HepG2 (cell line): ENCODE measurements around the gene PIGC. TPM values are rescaled to one million over a fixed set of nuclear protein-coding genes. Genes with fewer than 3 reads are reported as not detected.

Experiments
- CBX5 ChIP-seq: sonication (generic); formaldehyde crosslinking; IDR thresholded peaks from 2 replicates; pipeline ENCODE4 v1.4.0; 2020; ENCODE audit warnings: missing genetic modification reagents, borderline replicate concordance
- CC2D1A ChIP-seq: sonication (generic); formaldehyde crosslinking; IDR thresholded peaks from 2 replicates; pipeline ENCODE4 v1.8.1; 2023; ENCODE audit warnings: mild to moderate bottlenecking, missing genetic modification reagents
- CTCF ChIP-seq: sonication (generic); formaldehyde crosslinking; IDR thresholded peaks from 2 replicates; pipeline ENCODE4 v1.5.0; 2020; ENCODE audit warnings: mild to moderate bottlenecking, missing genetic modification reagents, moderate library complexity
- JDP2 ChIP-seq: sonication (generic); formaldehyde crosslinking; IDR thresholded peaks from 2 replicates; pipeline ENCODE4 v1.8.1; 2022; ENCODE audit warnings: missing genetic modification reagents, borderline replicate concordance
- KDM5B ChIP-seq: sonication (generic); formaldehyde crosslinking; IDR thresholded peaks from 2 replicates; pipeline ENCODE4 v1.4.0; 2020; ENCODE audit warnings: missing genetic modification reagents, mild to moderate bottlenecking, borderline replicate concordance
- MYPOP ChIP-seq: sonication (generic); formaldehyde crosslinking; IDR thresholded peaks from 2 replicates; pipeline ENCODE4 v1.8.1; 2023; ENCODE audit warnings: mild to moderate bottlenecking, moderate library complexity, missing genetic modification reagents
- PAX8 ChIP-seq: sonication (generic); formaldehyde crosslinking; IDR thresholded peaks from 2 replicates; pipeline ENCODE4 v1.8.0; 2022; ENCODE audit warnings: mild to moderate bottlenecking, missing genetic modification reagents, borderline replicate concordance
- SMAD3 ChIP-seq: sonication (generic); formaldehyde crosslinking; IDR thresholded peaks from 2 replicates; pipeline ENCODE4 v1.4.0; 2020; ENCODE audit warnings: missing genetic modification reagents
- SMARCC2 ChIP-seq: fragments of 450-650 bp; IDR thresholded peaks from 2 replicates; pipeline ENCODE4 v1.6.1; 2017; ENCODE audit warnings: antibody characterized with exemption, mild to moderate bottlenecking
- SP5 ChIP-seq: IDR thresholded peaks from 2 replicates; pipeline ENCODE4 v1.6.1; 2016; ENCODE audit warnings: low read depth, borderline replicate concordance
- SUZ12 ChIP-seq: fragments of 150-350 bp; IDR thresholded peaks from 2 replicates; pipeline ENCODE4 v1.6.1; 2014; ENCODE audit warnings: low read depth, low read length
- TEF ChIP-seq: sonication (generic); formaldehyde crosslinking; IDR thresholded peaks from 2 replicates; pipeline ENCODE4 v1.5.0; 2020; ENCODE audit warnings: missing genetic modification reagents
- TOE1 ChIP-seq: sonication (generic); formaldehyde crosslinking; IDR thresholded peaks from 2 replicates; pipeline ENCODE4 v1.4.0; 2020; ENCODE audit warnings: mild to moderate bottlenecking, missing genetic modification reagents
- ZKSCAN5 ChIP-seq: sonication (generic); formaldehyde crosslinking; IDR thresholded peaks from 2 replicates; pipeline ENCODE4 v1.5.1; 2020; ENCODE audit warnings: mild to moderate bottlenecking, missing genetic modification reagents
- ZNF101 ChIP-seq: sonication (generic); formaldehyde crosslinking; IDR thresholded peaks from 2 replicates; pipeline ENCODE4 v1.4.0; 2020; ENCODE audit warnings: mild to moderate bottlenecking, low read depth, missing genetic modification reagents, borderline replicate concordance
- ZNF264 ChIP-seq: sonication (generic); formaldehyde crosslinking; IDR thresholded peaks from 2 replicates; pipeline ENCODE4 v1.4.0; 2020; ENCODE audit warnings: missing genetic modification reagents
- ZNF33A ChIP-seq: sonication (generic); formaldehyde crosslinking; IDR thresholded peaks from 2 replicates; pipeline ENCODE4 v1.5.1; 2020; ENCODE audit warnings: missing genetic modification reagents, mild to moderate bottlenecking, moderate library complexity, borderline replicate concordance
- ZNF367 ChIP-seq: sonication (generic); formaldehyde crosslinking; IDR thresholded peaks from 2 replicates; pipeline ENCODE4 v1.4.0; 2020; ENCODE audit warnings: missing genetic modification reagents, borderline replicate concordance
- ZNF441 ChIP-seq: sonication (generic); formaldehyde crosslinking; IDR thresholded peaks from 2 replicates; pipeline ENCODE4 v1.7.0; 2021; ENCODE audit warnings: missing genetic modification reagents, borderline replicate concordance
- ZNF546 ChIP-seq: sonication (generic); formaldehyde crosslinking; conservative IDR thresholded peaks from 2 replicates; pipeline ENCODE4 v1.8.1; 2023; ENCODE audit warnings: mild to moderate bottlenecking, missing genetic modification reagents
- ZNF576 ChIP-seq: sonication (generic); formaldehyde crosslinking; IDR thresholded peaks from 2 replicates; pipeline ENCODE4 v1.4.0; 2020; ENCODE audit warnings: mild to moderate bottlenecking, missing genetic modification reagents
- ZNF616 ChIP-seq: sonication (generic); formaldehyde crosslinking; IDR thresholded peaks from 2 replicates; pipeline ENCODE4 v1.5.0; 2020; ENCODE audit warnings: low read depth, mild to moderate bottlenecking, missing genetic modification reagents
- ZNF710 ChIP-seq: sonication (generic); formaldehyde crosslinking; IDR thresholded peaks from 2 replicates; pipeline ENCODE4 v1.5.0; 2020; ENCODE audit warnings: mild to moderate bottlenecking, missing genetic modification reagents, borderline replicate concordance
- ZSCAN21 ChIP-seq: sonication (generic); formaldehyde crosslinking; IDR thresholded peaks from 2 replicates; pipeline ENCODE4 v1.8.0; 2022; ENCODE audit warnings: mild to moderate bottlenecking, missing genetic modification reagents, moderate library complexity, borderline replicate concordance
- polyA plus RNA-seq, 8 experiments: library from polyadenylated mRNA; depleted of rRNA in 3 of 8; stranded (reverse) in 7 of 8; unstranded in 1 of 8; fragments of >200 nt; fragmentation: Illumina TruSeq in 4 of 8; extraction: Trizol in 4 of 8; gene quantifications; 2 replicates each; pipeline versions ENCODE4 v1.2.1 to v1.2.3, GENCODE V29; 2011 to 2016; ENCODE audit warnings: low read depth in 4 of 8, missing spikeins in 1 of 8, mixed read lengths in 1 of 8; ENCODE audit not compliant: insufficient read depth in 1 of 8
- total RNA-seq, 5 experiments: library from RNA; depleted of rRNA; stranded (reverse); fragments of >200 nt; fragmentation: Illumina TruSeq; extraction: Trizol; gene quantifications; 2 replicates each; pipeline ENCODE4 v1.2.3, GENCODE V29; 2016; ENCODE audit warnings: low read depth in 1 of 5

Gene PIGC
- total and polyA plus RNA-seq, 2 of the 13 experiments (the other 11 are each of a cell fraction or from before 2014, with no cell fraction given), result 26.7 to 29.5 TPM

GRCh38 chr1:172443666-172444453, at the start of gene PIGC (continued):
- TF ChIP-seq SUZ12 (no peak), KDM5B (peak; percentile 70; the same call in 1 of the 2 replicates), PAX8 (CRISPR knock-in tag) (no peak), ZNF101 (CRISPR knock-in tag) (no peak), ZNF441 (CRISPR knock-in tag) (no peak), SP5 (CRISPR knock-in tag) (no peak), JDP2 (no peak), ZNF710 (no peak; the same call in 1 of the 2 replicates), TEF (CRISPR knock-in tag) (no peak), CTCF (peak; percentile 97), ZNF616 (no peak), ZNF576 (CRISPR knock-in tag) (no peak), ZKSCAN5 (no peak), CC2D1A (CRISPR knock-in tag) (no peak), SMAD3 (CRISPR knock-in tag) (peak; percentile 86; the same call in 1 of the 2 replicates), SMARCC2 (no peak), ZNF367 (CRISPR knock-in tag) (no peak), ZSCAN21 (CRISPR knock-in tag) (peak; percentile 29; the same call in 1 of the 2 replicates), TOE1 (no peak), ZNF546 (CRISPR knock-in tag) (no peak), CBX5 (CRISPR knock-in tag) (no peak; the same call in 1 of the 2 replicates), ZNF264 (peak; percentile 80; the same call in 1 of the 2 replicates), MYPOP (CRISPR knock-in tag) (0 out of 2 replicates have a peak, but pooled peaks have one; percentile 26), ZNF33A (no peak)
